Suprapubic skin (tissue), 4 donors: ENCODE results near the gene TSHZ2. TPM values are rescaled to one million over a fixed set of nuclear protein-coding genes. Genes with fewer than 3 reads are reported as not detected.

Source experiments
- DNase-seq, 2 donors: peaks; one replicate each; pipeline ENCODE4 v3.0.0-alpha.2; 2019; ENCODE audit warnings: low spot score in 2 of 2
- H3K27ac ChIP-seq: fragments of 200-600 bp; sonication (generic); one replicate; pipeline ENCODE4 v1.5.1; 2019
- H3K27me3 ChIP-seq: fragments of 200-600 bp; sonication (generic); one replicate; pipeline ENCODE4 v1.5.1; 2019
- H3K36me3 ChIP-seq: fragments of 200-600 bp; sonication (generic); one replicate; pipeline ENCODE4 v1.5.1; 2019
- H3K4me1 ChIP-seq: fragments of 200-600 bp; sonication (generic); one replicate; pipeline ENCODE4 v1.5.1; 2019
- H3K4me3 ChIP-seq: fragments of 200-600 bp; sonication (generic); one replicate; pipeline ENCODE4 v1.5.1; 2019; ENCODE audit warnings: mild to moderate bottlenecking
- H3K9me3 ChIP-seq: fragments of 200-600 bp; sonication (generic); one replicate; pipeline ENCODE4 v1.5.1; 2019
- CTCF ChIP-seq, 2 donors: fragments of 200-600 bp in 1 of 2; fragments of 450-650 bp in 1 of 2; sonication (generic) in 1 of 2; IDR thresholded peaks; one replicate each; pipeline ENCODE4 v1.5.1; 2016 to 2019; ENCODE audit warnings: antibody characterized with exemption in 2 of 2, mild to moderate bottlenecking in 1 of 2, moderate library complexity in 1 of 2
- EP300 ChIP-seq: sonication (generic); formaldehyde crosslinking; IDR thresholded peaks from one replicate; pipeline ENCODE4 v1.6.1; 2017; ENCODE audit warnings: antibody characterized with exemption
- POLR2A ChIP-seq, 2 donors: fragments of 450-650 bp; IDR thresholded peaks; one replicate each; pipeline ENCODE4 v1.6.1; 2017; ENCODE audit warnings: antibody characterized with exemption in 2 of 2, mild to moderate bottlenecking in 2 of 2, moderate library complexity in 2 of 2
- POLR2AphosphoS5 ChIP-seq, 3 donors: sonication (generic); formaldehyde crosslinking; IDR thresholded peaks; one replicate each; pipeline ENCODE4 v1.6.1; 2017; ENCODE audit warnings: antibody characterized with exemption in 3 of 3
- WGBS: methylation state at CpG from one replicate; pipeline ENCODE4 v1.1.5; 2018; 5-methylcytosine and 5-hydroxymethylcytosine counted together
- total RNA-seq, 4 donors: library from RNA; depleted of rRNA; stranded (reverse); fragments of >200 nt; gene quantifications; one replicate each; pipeline ENCODE4 v1.1.0, GENCODE V29; 2016

Gene TSHZ2
- total RNA-seq, 4 donors from 2014 or later: 10.2 to 24.7 (median 19.2) TPM

GRCh38 chr20:53487461-53488200 is 515.5 kb downstream of the TSHZ2 start:
- no peaks in the 10 kb centered on the region for H3K27me3 ChIP-seq
- no peak for DNase-seq
- no peak overlapping the region for H3K4me3 ChIP-seq
- no peak for TF ChIP-seq CTCF (IDR thresholded peaks at IDR 0.05)
- no peak for TF ChIP-seq EP300
- no peak for TF ChIP-seq POLR2A (IDR thresholded peaks at IDR 0.05)
- no peak for TF ChIP-seq POLR2AphosphoS5 (IDR thresholded peaks at IDR 0.05)
- no peaks in the 10 kb centered on the region for H3K9me3 ChIP-seq
- H3K4me1 ChIP-seq: no peaks in the 10 kb centered on the region
- 74% methylated on average over 4 of the region's 4 CpGs for WGBS
- no peak overlapping the region for H3K27ac ChIP-seq
- H3K36me3 ChIP-seq: no peaks in the 10 kb centered on the region

- H3K27ac ChIP-seq: no peak overlapping the region
- DNase-seq: no peak
- no peak overlapping the region for H3K4me3 ChIP-seq
- H3K27me3 ChIP-seq: no peaks in the 10 kb centered on the region
- 82% methylated on average over 6 of the region's 6 CpGs for WGBS
- H3K36me3 ChIP-seq: no peaks in the 10 kb centered on the region
- H3K9me3 ChIP-seq: no peaks in the 10 kb centered on the region
- H3K4me1 ChIP-seq: no peaks in the 10 kb centered on the region
- TF ChIP-seq POLR2AphosphoS5 (IDR thresholded peaks at IDR 0.05) (no peak), CTCF (IDR thresholded peaks at IDR 0.05) (no peak), POLR2A (IDR thresholded peaks at IDR 0.05) (no peak), EP300 (no peak)
These were observed 516.7 kb downstream of the TSHZ2 start for GRCh38 chr20:53488775-53489272.

- 97% methylated on average over 5 of the region's 5 CpGs for WGBS
- TF ChIP-seq CTCF (IDR thresholded peaks at IDR 0.05): no peak
- no peak for TF ChIP-seq EP300
- no peak for TF ChIP-seq POLR2A (IDR thresholded peaks at IDR 0.05)
- Histone ChIP-seq H3K36me3 (no peaks in the 10 kb centered on the region), H3K9me3 (no peaks in the 10 kb centered on the region), H3K4me3 (no peak overlapping the region), H3K27me3 (no peaks in the 10 kb centered on the region), H3K27ac (no peak overlapping the region), H3K4me1 (no peaks in the 10 kb centered on the region)
- no peak for DNase-seq
These were observed 517.4 kb downstream of the TSHZ2 start for GRCh38 chr20:53489528-53489927.

GRCh38 chr20:53490620-53491019 is 518.5 kb downstream of the TSHZ2 start:
- no peaks in the 10 kb centered on the region for H3K4me1 ChIP-seq
- H3K27ac ChIP-seq: no peak overlapping the region
- WGBS: 88% methylated on average over 3 of the region's 3 CpGs
- H3K9me3 ChIP-seq: no peaks in the 10 kb centered on the region
- no peak overlapping the region for H3K4me3 ChIP-seq
- no peak for DNase-seq
- TF ChIP-seq EP300: no peak
- no peak for TF ChIP-seq POLR2A (IDR thresholded peaks at IDR 0.05)
- no peak for TF ChIP-seq CTCF (IDR thresholded peaks at IDR 0.05)
- no peak for TF ChIP-seq POLR2AphosphoS5 (IDR thresholded peaks at IDR 0.05)
- H3K36me3 ChIP-seq: no peaks in the 10 kb centered on the region
- H3K27me3 ChIP-seq: no peaks in the 10 kb centered on the region

- H3K9me3 ChIP-seq: no peaks in the 10 kb centered on the region
- no peak overlapping the region for H3K27ac ChIP-seq
- WGBS: 77% methylated on average over 5 of the region's 5 CpGs
- H3K4me3 ChIP-seq: no peak overlapping the region
- TF ChIP-seq EP300 (no peak), POLR2A (IDR thresholded peaks at IDR 0.05) (no peak)
- H3K36me3 ChIP-seq: no peaks in the 10 kb centered on the region
- DNase-seq: no peak
- no peaks in the 10 kb centered on the region for H3K4me1 ChIP-seq
- H3K27me3 ChIP-seq: no peaks in the 10 kb centered on the region
These were observed 519.3 kb downstream of the TSHZ2 start for GRCh38 chr20:53491462-53491861.
